NCI-H146 treated with DMSO at 0.1 percent for 48 hours (cell line): ENCODE results near the gene NRXN3.

ENCODE experiments used
- DNase-seq: peaks from one replicate; lab custom pipeline; 2025; ENCODE audit not compliant: unreplicated experiment; lab: John Stamatoyannopoulos, UW

NRXN3 gene

GRCh38 chr14:78170203-78170602 lies at the start of gene NRXN3:
Gene NRXN3, plus strand, starts transcription at chr14:78170373. Its CDS starts 72,721 bp downstream, at chr14:78243094.
- DNase-seq = peak; percentile 56

DNA sequence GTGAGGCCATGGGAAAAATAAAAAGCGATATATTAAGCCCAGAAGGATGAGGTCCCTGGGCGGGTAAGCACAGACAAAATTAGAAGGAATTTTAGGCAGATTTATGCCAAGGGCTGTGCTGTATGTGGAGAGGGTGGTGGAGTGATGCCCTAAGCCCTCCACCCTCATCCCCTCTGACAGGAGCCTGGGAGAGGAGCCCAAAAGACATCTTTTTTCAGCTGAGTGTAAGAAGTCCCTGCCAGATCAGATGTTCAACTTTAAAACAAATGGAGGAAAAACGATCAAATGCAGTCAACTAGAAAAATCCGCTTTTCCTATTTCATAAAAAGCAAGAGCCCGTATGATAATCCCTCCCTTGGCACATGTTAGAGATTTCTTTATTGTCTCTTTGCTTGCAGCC lies 47.7 kb upstream of the NRXN3 start:
- DNase-seq = no peak

DNA sequence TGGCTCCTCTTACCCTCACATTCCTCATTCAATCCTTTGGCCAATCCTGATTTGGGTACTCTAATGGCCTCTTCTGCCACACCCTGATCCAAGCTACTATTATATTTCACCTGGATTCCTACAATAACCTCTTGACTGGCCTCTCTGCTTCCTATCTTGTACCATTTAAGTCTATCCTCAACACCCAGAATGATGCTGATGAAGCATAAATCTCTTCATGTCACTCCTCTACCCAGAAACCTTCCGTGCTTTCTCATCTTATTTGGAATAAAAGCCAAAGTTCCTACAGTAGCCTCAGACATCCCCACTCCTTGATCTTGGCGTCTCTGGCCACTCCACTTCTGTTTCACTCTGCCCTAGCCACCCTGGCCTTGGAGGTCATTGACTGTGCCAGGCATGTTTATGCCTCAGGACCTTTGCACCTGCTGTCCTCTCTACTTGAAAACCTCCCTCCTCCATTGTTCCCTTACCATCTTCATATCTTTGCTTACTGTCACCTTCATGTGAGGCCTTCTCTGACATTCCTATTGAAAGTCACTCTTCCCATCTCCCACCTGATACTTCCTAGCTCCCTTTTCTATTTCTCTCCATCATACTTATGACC lies 46.4 kb upstream of the NRXN3 start:
- no peak for DNase-seq

DNA sequence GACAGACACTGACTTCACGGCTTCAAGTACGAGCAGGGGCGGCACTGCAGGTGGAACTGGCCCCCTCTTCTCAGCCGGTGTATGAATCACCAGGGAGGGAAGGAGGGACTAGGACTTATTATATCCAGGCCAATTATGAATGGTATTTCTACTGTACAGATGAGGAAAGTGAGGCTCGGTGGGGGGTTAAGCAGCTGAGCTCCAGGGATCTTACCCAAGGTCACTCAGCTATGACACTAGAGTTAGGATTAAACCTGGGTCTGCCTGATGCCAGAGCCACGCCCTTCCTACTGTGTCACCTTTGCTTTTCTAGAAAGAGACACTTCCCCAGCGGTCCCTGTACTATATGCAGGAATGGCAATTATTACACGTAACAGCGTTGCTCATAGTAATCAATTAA lies 42.2 kb upstream of the NRXN3 start:
- DNase-seq = no peak

DNA sequence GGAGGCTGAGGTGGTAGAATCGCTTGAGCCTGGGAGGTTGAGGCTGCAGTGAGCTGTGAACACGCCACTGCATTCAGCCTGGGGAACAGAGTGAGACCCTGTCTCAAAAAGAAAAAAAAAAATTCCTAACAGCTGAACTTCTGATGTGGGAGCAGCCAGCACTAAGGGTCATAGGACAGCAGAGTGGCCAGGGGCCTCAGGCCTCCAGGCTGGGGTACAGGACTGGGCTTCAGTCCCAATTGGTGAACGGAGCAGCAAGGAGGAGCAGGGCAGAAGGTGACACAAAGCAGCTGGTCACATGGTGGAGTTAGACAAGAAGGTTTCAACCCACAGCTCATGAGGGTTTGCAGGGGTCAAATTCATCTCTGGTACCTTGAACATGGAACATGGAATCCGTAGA lies 40.8 kb upstream of the NRXN3 start:
- DNase-seq = no peak

DNA sequence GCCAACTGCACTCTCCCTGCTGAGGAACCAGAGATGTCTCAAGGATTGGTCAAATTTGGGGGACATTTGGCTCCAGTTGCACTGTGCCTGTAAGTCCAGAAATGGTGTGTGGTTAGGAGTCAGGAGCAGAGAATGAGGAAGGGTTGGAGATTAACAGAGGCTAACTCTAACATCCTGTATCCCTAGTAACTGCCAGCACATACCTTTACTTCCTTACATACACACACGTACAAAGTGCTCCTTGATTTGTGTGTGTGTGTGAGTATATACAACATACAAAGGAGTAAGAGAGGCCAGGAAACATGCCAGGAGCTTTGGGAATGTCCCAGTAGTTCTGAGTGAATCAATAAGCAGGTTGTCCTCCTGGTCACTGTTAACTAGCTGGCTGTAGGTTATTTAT lies 39.8 kb upstream of the NRXN3 start:
- no peak for DNase-seq

DNA sequence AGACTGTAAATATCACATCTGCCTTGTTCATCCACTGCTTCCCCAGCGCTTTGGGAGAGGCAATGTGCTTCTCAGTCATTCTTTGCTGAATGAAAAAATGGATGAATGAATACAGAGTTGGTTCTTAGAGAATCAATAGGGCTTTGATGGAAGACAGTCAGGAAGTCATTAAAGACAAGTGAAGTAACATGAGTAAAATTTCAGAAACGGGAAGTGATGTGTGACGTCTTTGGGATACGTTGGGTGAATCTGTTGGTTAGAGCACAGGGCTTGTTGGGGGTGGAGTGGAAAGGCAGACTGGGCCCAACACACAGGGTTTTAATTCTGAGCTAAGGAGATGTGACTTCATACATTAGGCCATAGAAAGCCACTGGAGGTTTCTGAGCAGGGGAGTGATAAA lies 39.0 kb upstream of the NRXN3 start:
- no peak for DNase-seq

DNA sequence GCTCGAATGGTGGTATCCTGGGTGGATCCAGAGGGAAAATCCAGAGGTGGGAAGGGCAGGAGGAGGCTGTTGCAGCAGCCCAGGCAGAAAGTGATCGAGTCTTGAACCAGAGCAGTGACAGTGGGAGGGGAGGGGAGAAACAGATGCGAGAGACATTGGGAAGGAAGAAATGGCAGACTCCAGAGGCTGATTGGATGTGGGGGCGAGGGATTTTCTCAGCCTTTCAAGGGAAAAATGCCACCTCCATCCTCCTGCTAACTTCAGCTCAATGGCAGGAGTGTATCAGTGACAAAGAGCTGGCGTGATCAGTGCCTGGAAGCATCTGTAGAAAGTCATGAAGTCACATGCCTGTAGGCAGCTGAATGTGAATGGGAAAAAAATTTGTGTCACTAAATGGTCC lies 38.6 kb upstream of the NRXN3 start:
- DNase-seq = no peak

DNA sequence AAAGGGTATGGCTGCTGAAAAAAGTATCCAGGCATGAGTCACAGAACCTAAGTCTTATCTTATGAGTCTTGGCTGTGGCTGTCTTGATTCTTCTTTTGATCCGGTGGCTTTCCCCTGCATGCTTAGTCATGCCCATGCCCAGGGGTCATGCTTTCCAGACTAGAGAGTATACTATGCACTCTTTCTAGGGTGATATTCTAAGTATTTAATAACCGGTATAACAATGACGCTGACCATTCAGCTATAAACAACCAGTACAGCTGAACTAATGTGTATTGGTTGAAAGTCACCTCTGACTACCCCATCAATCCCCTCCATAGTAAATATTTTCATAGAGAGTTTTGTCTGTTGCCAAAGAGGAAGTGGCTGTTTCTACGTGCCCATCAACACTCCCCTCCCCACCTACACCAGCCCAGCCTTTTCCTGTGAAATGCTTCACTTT lies 34.7 kb upstream of the NRXN3 start:
- no peak for DNase-seq

- no peak for DNase-seq
These were observed 33.5 kb upstream of the NRXN3 start for GRCh38 chr14:78136695-78137094.

DNA sequence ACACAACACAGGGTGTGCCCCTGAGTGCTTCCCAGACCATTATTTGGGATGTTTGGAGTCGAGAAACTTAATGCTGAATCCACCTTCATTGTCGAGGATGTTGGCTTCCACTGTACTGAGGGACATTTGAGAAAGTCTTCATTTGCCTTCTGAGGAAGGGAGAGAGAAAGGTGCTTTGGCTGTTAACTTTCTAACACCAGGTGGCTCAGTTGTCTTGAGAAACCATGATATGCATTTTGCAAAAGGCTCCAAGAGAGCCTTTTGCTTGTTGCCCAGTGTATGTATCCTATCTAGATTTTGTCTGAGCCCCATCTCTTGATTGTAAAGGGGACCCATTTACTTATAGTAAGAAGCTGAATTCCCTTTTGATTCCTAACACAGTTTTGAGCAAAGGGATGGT lies 28.6 kb upstream of the NRXN3 start:
- no peak for DNase-seq

- no peak for DNase-seq
These were observed 27.2 kb upstream of the NRXN3 start for GRCh38 chr14:78142998-78143397.

- no peak for DNase-seq
These were observed 26.6 kb upstream of the NRXN3 start for GRCh38 chr14:78143489-78144145.

GRCh38 chr14:78152201-78153063 lies 17.7 kb upstream of the NRXN3 start:
- peak; percentile 91 for DNase-seq

DNA sequence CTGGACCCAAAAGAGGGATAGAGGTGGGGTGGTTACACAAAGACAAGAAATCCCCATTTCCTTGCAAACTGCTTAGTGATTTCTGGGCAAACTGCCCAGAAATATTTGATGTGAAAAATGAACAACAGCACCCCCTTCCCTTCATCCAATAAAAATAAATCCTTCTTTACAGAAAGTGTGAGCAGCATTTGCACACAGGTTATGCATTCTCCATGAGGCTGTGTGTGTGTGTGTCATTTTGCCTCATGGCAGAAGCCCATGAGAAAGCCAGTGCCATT lies 17.2 kb upstream of the NRXN3 start:
- no peak for DNase-seq

GRCh38 chr14:78154827-78155226 lies 15.3 kb upstream of the NRXN3 start:
- peak; percentile 33 for DNase-seq

DNA sequence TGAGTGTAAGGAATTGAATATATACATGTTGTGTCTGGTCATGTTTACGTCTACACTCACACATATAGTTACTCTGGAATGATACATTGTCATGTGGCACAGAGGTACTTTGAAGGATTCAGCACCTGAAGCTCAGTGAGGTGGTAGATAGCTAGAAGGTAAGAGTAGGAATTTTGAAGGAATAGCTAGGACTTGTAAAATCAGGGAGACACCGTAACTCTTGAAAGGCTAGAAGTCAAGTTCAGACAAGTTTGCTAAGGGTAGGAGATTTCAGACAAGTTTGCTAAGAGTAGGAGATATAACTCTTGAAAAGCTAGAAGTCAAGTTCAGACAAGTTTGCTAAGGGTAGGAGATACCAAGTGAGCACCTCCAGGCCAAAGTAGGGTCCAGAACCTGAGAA lies 14.0 kb upstream of the NRXN3 start:
- no peak for DNase-seq

GRCh38 chr14:78157494-78158437 lies 12.4 kb upstream of the NRXN3 start:
- DNase-seq = no peak

DNA sequence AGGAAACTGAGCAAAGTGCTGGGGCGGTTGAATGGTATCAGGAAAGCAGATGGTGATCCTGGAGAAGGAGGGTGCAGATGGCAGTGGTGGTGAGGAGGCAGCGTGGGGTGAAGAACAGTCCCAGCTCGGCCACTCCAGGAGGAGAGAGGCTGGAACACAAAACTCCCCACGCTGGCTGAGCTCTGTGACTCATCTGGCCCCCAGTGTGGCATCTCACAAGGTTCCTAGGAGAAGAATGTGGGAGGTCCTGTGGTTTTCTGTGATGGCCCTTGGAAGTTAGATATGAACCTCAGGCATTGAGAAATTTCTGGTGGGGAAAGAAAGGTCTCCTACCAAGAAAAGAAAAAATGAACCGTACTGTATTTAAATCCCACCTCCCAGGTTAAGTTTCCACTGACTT lies 8.0 kb upstream of the NRXN3 start:
- DNase-seq = no peak

DNA sequence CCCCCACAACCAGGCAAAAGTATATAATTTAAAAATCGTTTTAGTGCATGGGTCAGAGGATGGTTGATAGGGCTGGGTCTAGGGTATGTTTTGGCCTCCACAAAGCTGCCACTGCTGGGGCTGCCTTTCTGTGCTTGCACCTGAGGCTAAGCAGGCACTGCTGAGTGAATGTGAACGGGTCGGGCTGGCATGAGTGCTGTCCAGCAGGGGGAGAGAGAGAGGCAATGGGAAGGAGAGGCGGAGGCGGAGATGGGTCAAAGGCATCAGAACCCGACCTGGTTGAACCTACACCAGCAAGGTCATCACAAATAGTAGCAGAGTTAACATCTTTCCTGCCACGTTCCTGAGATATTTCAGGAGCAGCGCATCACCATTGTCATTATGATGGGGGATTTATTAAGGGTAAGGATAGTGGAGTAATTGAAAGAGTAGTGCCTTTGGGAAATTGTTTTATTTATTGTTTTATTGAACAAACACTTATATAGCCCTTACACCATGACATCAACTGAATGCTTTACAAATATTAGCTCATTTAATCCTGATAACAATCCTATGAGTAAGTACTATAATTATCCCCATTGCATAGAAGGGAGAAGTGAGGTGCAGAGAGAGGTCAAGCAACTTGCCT lies 5.8 kb upstream of the NRXN3 start:
- DNase-seq = peak; percentile 42

GRCh38 chr14:78172428-78172827 lies 2.3 kb downstream of the NRXN3 start:
- DNase-seq = no peak
